Heart left ventricle (tissue), 16 donors: Measurements from ENCODE around the gene ATAT1. TPM values are rescaled to one million over a fixed set of nuclear protein-coding genes. Genes with fewer than 3 reads are reported as not detected.
A peak's percentile ranks its signal among the peaks of the same experiment; 100 is the strongest.

Experiments
- ATAC-seq, 4 donors: fragments of 200-7000 bp; cut with Tn5 transposase; one replicate each; pipeline ENCODE4 v1.9.1; 2020 to 2022; ENCODE audit warnings: moderate library complexity in 4 of 4, mild to moderate bottlenecking in 3 of 4, moderate number of reproducible peaks in 1 of 4
- DNase-seq, 5 donors: peaks; one replicate each; pipeline ENCODE4 v3.0.0-alpha.2; 2020
- H3K27ac ChIP-seq, 12 donors: fragments of 200-600 bp; sonication (generic) in 4 of 12; one replicate each; pipeline versions ENCODE4 v1.5.0 to v1.8.0; 2016 to 2022; ENCODE audit warnings: mild to moderate bottlenecking in 2 of 12
- H3K27me3 ChIP-seq, 9 donors: fragments of 200-600 bp; sonication (generic) in 2 of 9; one replicate each; pipeline versions ENCODE4 v1.5.1 to v1.8.0; 2016 to 2022; ENCODE audit warnings: mild to moderate bottlenecking in 3 of 9
- H3K36me3 ChIP-seq, 9 donors: fragments of 200-600 bp; sonication (generic) in 2 of 9; one replicate each; pipeline versions ENCODE4 v1.5.0 to v1.8.0; 2018 to 2022; ENCODE audit warnings: mild to moderate bottlenecking in 2 of 9
- H3K4me1 ChIP-seq, 12 donors: fragments of 200-600 bp; sonication (generic) in 4 of 12; one replicate each; pipeline versions ENCODE4 v1.5.0 to v1.8.0; 2016 to 2022; ENCODE audit warnings: mild to moderate bottlenecking in 3 of 12
- H3K4me3 ChIP-seq, 12 donors: fragments of 200-600 bp; sonication (generic) in 4 of 12; one replicate each; pipeline versions ENCODE4 v1.5.0 to v1.8.0; 2017 to 2022; ENCODE audit warnings: mild to moderate bottlenecking in 9 of 12, moderate library complexity in 4 of 12
- H3K9me3 ChIP-seq, 12 donors: fragments of 200-600 bp; sonication (generic) in 4 of 12; one replicate each; pipeline versions ENCODE4 v1.5.0 to v1.8.0; 2016 to 2022; ENCODE audit warnings: mild to moderate bottlenecking in 1 of 12
- POLR2A ChIP-seq, 2 donors: fragments of 450-650 bp; IDR thresholded peaks; one replicate each; pipeline ENCODE4 v1.6.1; 2017; ENCODE audit warnings: antibody characterized with exemption in 2 of 2, mild to moderate bottlenecking in 2 of 2, moderate library complexity in 2 of 2
- WGBS, 4 donors: extraction: QIAGEN DNeasy Blood & Tissue Kit in 2 of 4; methylation state at CpG; one replicate each; pipeline versions ENCODE4 v1.1.5 to v1.1.7; 2013 to 2018; 5-methylcytosine and 5-hydroxymethylcytosine counted together
- intact Hi-C, 10 donors: fragments of 100-400 bp; cut with DNase I; formaldehyde crosslinking; loops; one replicate each; pipeline versions ENCODE4 v1.11.1 to v1.14.2; 2022
- polyA plus RNA-seq, 2 donors: library from polyadenylated mRNA; stranded (reverse); fragments of 200-250 nt; gene quantifications; one replicate each; pipeline ENCODE4 v1.2.3, GENCODE V29; 2013
- total RNA-seq, 9 donors: library from RNA; depleted of rRNA in 2 of 9; stranded (reverse); fragments of >200 nt in 2 of 9; fragmentation: NEBNext Ultra II Directional in 3 of 9; extraction: Animal tissue kit (Norgen Biotek cat#: 25700) in 3 of 9; gene quantifications; one replicate each; pipeline versions ENCODE4 v1.1.0 to v1.2.4, GENCODE V29; 2016 to 2023
- TF ChIP-seq, protein P1 (sequence below), 12 donors: fragments of 200-600 bp; sonication (generic) in 4 of 12; IDR thresholded peaks; one replicate each; pipeline versions ENCODE4 v1.5.0 to v1.8.0; 2018 to 2022; ENCODE audit warnings: antibody characterized with exemption in 12 of 12, mild to moderate bottlenecking in 5 of 12
- donor health status: ischemic (EF 13 %, LVEDD 7.1; RV severe dilation, severe dysfunction).
- donor health status: healthy with polysubstance abuse.
- donor health status: DM: no; HTN: yes; CAD: no.
- donor health status: DM: no; HTN: no; CAD: no.
- donor health status: ischemic (EF 25% LVEDD 6.9; RV normal size, moderate dysfunction).
- donor health status: ischemic (EF 25% LVEDD 5.7; RV mildly dilated, moderate dysfunction).
- donor health status: healthy.
- donor health status: DM: yes; HTN: yes; CAD: no.
- donor health status: ischemic (EF 35%, LVEDD 5.7; RV mildly dilated, moderate dysfunction).
- donor health status: nonischemic (EF 11% LVEDD 7.7; RV severe dilation, severe dysfunction).
- donor health status: DM: yes; HTN: yes; CAD: no.
- donor health status: PGD.
- donor health status: ischemic (EF 29% LVEDD 5.4; RV normal size, mild dysfunction).
- donor health status: nonischemic (EF 23%, LVEDD 6.1; RV moderate dilation, normal function).

ATAT1 gene
- total and polyA plus RNA-seq, 11 donors: 1.1 to 7.0 (median 3.3) TPM

DNA sequence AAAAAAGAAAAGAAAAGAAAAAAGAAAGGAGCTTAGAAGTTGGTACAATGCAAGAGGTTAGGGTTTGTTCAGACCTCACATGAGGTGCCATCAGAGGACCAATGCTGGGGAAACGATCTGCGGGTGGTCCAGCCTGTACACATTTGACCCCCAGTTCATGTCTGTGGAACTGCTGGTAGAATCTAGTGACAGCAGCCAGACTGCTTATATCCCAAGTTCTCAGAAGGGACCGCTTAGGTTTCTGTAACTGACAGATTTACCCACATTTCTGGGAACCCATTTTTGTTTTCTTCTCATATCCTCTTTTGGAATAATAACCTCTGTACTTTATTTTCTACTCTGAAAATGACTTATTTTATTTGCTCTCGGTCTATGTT, 55.1 kb downstream of the ATAT1 start:
- TF ChIP-seq, protein P1, sequence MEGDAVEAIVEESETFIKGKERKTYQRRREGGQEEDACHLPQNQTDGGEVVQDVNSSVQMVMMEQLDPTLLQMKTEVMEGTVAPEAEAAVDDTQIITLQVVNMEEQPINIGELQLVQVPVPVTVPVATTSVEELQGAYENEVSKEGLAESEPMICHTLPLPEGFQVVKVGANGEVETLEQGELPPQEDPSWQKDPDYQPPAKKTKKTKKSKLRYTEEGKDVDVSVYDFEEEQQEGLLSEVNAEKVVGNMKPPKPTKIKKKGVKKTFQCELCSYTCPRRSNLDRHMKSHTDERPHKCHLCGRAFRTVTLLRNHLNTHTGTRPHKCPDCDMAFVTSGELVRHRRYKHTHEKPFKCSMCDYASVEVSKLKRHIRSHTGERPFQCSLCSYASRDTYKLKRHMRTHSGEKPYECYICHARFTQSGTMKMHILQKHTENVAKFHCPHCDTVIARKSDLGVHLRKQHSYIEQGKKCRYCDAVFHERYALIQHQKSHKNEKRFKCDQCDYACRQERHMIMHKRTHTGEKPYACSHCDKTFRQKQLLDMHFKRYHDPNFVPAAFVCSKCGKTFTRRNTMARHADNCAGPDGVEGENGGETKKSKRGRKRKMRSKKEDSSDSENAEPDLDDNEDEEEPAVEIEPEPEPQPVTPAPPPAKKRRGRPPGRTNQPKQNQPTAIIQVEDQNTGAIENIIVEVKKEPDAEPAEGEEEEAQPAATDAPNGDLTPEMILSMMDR (IDR thresholded peaks at IDR 0.05): no peak
- no peak for TF ChIP-seq POLR2A (IDR thresholded peaks at IDR 0.05)
- H3K27ac ChIP-seq: peak overlapping the region; percentile 92 to 100 (median 98)
- no peaks in the 10 kb centered on the region for H3K9me3 ChIP-seq
- ATAC-seq: no peak
- 38 to 54% (median 45%) methylated on average over 4 of the region's 4 CpGs for WGBS, 4 donors
- peaks cover 0 to 74% (median 44%) of the 10 kb centered on the region in 12 donors for H3K4me1 ChIP-seq
- intact Hi-C loops: loop anchor here in 6 of 10 donors (1.0 to 10.0 kb wide), 8 partner anchors 40 to 403 kb away; partner anchors contain the start of gene DDR1 (in 2 of the 6)
- H3K4me3 ChIP-seq: peak overlapping the region in 10 of 12 donors; percentile 11 to 96 (median 80)
- no peak for DNase-seq
- H3K27me3 ChIP-seq: no peaks in the 10 kb centered on the region
- peaks cover 0 to 60% (median 31%) of the 10 kb centered on the region in 9 donors for H3K36me3 ChIP-seq

GRCh38 chr6:30682143-30683117, 55.8 kb downstream of the ATAT1 start:
- Histone ChIP-seq H3K27me3 (no peaks in the 10 kb centered on the region), H3K9me3 (no peaks in the 10 kb centered on the region), H3K36me3 (peaks cover 0 to 54% (median 25%) of the 10 kb centered on the region in 9 donors), H3K4me3 (peak overlapping the region; percentile 52 to 96 (median 74)), H3K27ac (peak overlapping the region; percentile 92 to 100 (median 98)), H3K4me1 (peaks cover 0 to 74% (median 45%) of the 10 kb centered on the region in 12 donors)
- intact Hi-C loops: loop anchor here in 6 of 10 donors (1.0 to 10.0 kb wide), 8 partner anchors 39 to 402 kb away; partner anchors contain the start of gene DDR1 (in 2 of the 6)
- 16 to 37% (median 23%) methylated on average over 9 to 11 of the region's 11 CpGs for WGBS, 4 donors
- DNase-seq (peak; percentile 88 to 93 (median 89)), ATAC-seq (peak; percentile 18 to 56 (median 50))
- peak in 1 of 2 donors; percentile 36 for TF ChIP-seq POLR2A (IDR thresholded peaks at IDR 0.05)
- TF ChIP-seq, protein P1 (IDR thresholded peaks at IDR 0.05): no peak

DNA sequence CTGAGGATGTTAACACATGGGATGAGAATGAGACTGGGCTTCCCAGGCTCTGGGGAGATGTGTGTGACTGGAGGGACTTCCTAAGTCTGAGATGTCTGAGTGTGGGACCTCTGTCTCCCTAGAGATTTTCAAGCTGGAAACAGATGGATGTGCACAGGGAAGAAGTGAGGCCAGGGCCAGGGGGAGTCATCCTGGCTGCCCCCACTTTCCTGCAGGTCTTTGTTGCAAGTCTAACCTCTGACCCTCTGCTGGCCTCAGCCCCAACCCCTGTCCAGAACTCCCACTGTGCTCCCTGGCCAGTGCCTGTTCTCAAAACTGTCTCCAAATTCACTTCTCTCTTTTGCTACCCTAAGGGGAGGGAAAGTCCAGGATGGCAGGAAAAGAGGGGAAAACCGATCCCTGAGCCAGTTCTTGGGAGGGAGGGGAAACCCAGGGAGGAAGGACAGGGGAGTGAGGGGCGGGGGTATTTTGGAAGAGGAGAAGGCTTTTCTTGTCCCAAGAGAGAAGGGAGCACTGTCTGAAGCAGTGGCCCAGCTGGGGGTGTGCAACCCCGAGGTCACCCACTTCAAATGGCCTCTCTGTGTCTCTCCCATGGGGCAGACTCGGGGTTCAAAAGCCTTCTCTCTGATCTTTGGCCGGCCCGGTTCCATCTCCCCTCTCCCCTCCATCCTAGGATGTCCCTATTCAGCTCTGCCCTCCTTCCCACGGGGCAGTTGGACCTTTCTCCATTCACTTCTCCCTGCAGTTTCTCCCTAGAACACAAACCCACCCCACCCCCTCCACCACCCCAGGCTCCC, 56.7 kb downstream of the ATAT1 start:
- Histone ChIP-seq H3K27me3 (no peaks in the 10 kb centered on the region), H3K9me3 (no peaks in the 10 kb centered on the region), H3K4me3 (peak overlapping the region; percentile 52 to 96 (median 74)), H3K27ac (peak overlapping the region; percentile 92 to 100 (median 98)), H3K36me3 (peaks cover 0 to 44% (median 15%) of the 10 kb centered on the region in 9 donors), H3K4me1 (peaks cover 0 to 84% (median 51%) of the 10 kb centered on the region in 12 donors)
- DNase-seq: peak in 3 of 5 donors; percentile 35 to 60 (median 40)
- ATAC-seq: no peak
- 25 to 31% (median 29%) methylated on average over 7 of the region's 7 CpGs for WGBS, 4 donors
- intact Hi-C loops: loop anchor here in 4 of 10 donors (1.0 to 10.0 kb wide), 7 partner anchors 39 to 401 kb away; partner anchors contain the start of gene DDR1 (in 2 of the 4)
- TF ChIP-seq, protein P1 (IDR thresholded peaks at IDR 0.05): no peak
- no peak for TF ChIP-seq POLR2A (IDR thresholded peaks at IDR 0.05)
